ENCODE measurements around the gene OR2AK2. TPM values are rescaled to one million over a fixed set of nuclear protein-coding genes. Genes with fewer than 3 reads are reported as not detected.

Gene OR2AK2
- not detected for total RNA-seq

DNA sequence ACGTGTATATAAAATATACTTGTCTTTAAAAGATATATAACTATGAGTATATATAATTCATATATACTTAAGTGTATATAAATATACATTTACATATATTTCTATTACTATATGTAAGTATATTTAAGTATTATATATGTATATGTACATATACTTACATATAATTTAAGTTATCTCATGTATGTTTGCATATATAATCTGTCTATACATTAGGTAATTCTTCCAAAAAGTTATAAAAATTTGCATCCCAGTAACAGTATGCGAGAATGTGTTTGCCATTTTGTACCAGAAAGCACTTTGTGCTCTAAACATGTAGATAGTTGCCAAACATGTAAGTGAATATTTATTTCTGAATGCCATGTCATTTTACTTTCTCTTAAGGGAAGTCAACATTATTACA is at the start of gene OR2AK2:
TSS of gene OR2AK2 (plus strand) at position 301 of the 400 bp plus-strand sequence. CDS start 144 bp downstream, outside the sequence.
- intact Hi-C loops (cut with DNase I), result no loop called here
- ATAC-seq, result no peak

GRCh38 chr1:247919952-247920351 is 45.1 kb upstream of the OR2AK2 start, which contains the start of gene OR2T8:
Gene OR2T8 (plus strand): TSS chr1:247920252. CDS start chr1:247921018, 766 bp downstream.
- ATAC-seq (no peak), DNase-seq (ENCODE audit: low spot score) (no peak)
- intact Hi-C loops (cut with DNase I), result no loop called here

More for the DNA sequence above, at the start of gene OR2AK2:
- DNase-seq (ENCODE audit: low spot score), result no peak

DNA sequence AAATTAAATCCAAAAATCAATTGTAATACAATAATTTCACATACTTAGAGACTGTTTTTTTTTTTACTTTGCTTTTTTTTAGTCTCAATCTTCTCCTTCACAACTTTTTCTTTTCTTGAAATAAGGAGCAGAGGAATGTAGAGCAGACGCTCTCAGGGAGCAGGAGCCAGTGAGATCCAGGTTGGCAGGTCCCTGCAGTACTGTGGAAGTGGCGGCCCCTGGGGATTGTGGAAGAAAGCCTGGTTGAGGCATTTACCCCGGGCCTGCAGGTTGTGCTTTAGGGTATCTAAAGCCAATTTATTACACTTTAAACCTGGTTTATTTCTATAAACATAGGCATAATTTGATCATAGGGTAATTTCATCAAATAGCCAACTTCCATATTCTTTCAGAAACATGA is 41.1 kb upstream of the OR2AK2 start:
- intact Hi-C loops (cut with DNase I), result no loop called here
- DNase-seq (ENCODE audit: low spot score), result no peak

GRCh38 chr1:247924868-247925267 is 40.2 kb upstream of the OR2AK2 start, which contains the start of gene OR2AJ1:
Gene OR2AJ1 (plus strand): TSS chr1:247924889. CDS start chr1:247933769, 8,880 bp downstream.
- DNase-seq (ENCODE audit: low spot score), result no peak
- intact Hi-C loops (cut with DNase I), result no loop called here
- no peak for ATAC-seq

More for the DNA sequence above, 41.1 kb upstream of the OR2AK2 start:
- no peak for ATAC-seq

- no peak for DNase-seq (ENCODE audit: low spot score)
- intact Hi-C loops (cut with DNase I), result no loop called here
- ATAC-seq, result no peak
These were observed 31.0 kb upstream of the OR2AK2 start for GRCh38 chr1:247933989-247934388.

- intact Hi-C loops (cut with DNase I), result loop anchor here (5.0 kb wide), 1 partner anchor 872 kb away; no protein-coding TSS in a partner anchor
- DNase-seq (ENCODE audit: low spot score) (no peak), ATAC-seq (no peak)
These were observed 29.3 kb upstream of the OR2AK2 start for GRCh38 chr1:247935781-247936180.

- ATAC-seq (no peak), DNase-seq (ENCODE audit: low spot score) (no peak)
- intact Hi-C loops (cut with DNase I), result loop anchor here (5.0 kb wide), 1 partner anchor 871 kb away; no protein-coding TSS in a partner anchor
These were observed 28.6 kb upstream of the OR2AK2 start for GRCh38 chr1:247936415-247936814.

- intact Hi-C loops (cut with DNase I), result loop anchor here (5.0 kb wide), 1 partner anchor 870 kb away; no protein-coding TSS in a partner anchor
- DNase-seq (ENCODE audit: low spot score) (peak; percentile 80), ATAC-seq (peak; percentile 81)
These were observed 27.9 kb upstream of the OR2AK2 start for GRCh38 chr1:247936965-247937734.

- intact Hi-C loops (cut with DNase I), result no loop called here
- DNase-seq (ENCODE audit: low spot score) (no peak), ATAC-seq (no peak)
These were observed 22.4 kb upstream of the OR2AK2 start for GRCh38 chr1:247942624-247943023.

DNA sequence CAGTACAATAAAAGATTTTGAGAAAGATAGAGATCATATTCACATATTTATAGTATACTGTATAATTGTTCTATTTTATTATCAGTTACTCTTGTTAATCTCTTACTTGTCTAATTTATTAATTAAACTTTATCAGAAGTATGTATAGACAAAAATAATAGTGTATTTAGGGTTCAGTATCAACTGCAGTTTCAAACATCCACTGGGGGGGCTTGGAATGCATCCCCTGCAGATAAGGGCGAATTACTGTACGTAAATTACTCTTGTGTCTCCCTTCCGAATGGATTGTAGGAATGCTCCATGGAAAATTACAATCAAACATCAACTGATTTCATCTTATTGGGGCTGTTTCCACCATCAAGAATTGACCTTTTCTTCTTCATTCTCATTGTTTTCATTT is 16.5 kb upstream of the OR2AK2 start, which contains the start of gene OR2L8:
TSS of gene OR2L8 (plus strand) at position 301 of the 400 bp plus-strand sequence. CDS start at position 301, 0 bp downstream.
- ATAC-seq (no peak), DNase-seq (ENCODE audit: low spot score) (no peak)
- intact Hi-C loops (cut with DNase I), result no loop called here

- DNase-seq (ENCODE audit: low spot score) (no peak), ATAC-seq (no peak)
- intact Hi-C loops (cut with DNase I), result no loop called here
These were observed 11.6 kb upstream of the OR2AK2 start for GRCh38 chr1:247953408-247953807.

- ATAC-seq (no peak), DNase-seq (ENCODE audit: low spot score) (no peak)
- intact Hi-C loops (cut with DNase I), result no loop called here
These were observed 3.2 kb upstream of the OR2AK2 start for GRCh38 chr1:247961791-247962190.

GRCh38 chr1:247962911-247963588 is 2.0 kb upstream of the OR2AK2 start:
- DNase-seq (ENCODE audit: low spot score), result no peak

DNA sequence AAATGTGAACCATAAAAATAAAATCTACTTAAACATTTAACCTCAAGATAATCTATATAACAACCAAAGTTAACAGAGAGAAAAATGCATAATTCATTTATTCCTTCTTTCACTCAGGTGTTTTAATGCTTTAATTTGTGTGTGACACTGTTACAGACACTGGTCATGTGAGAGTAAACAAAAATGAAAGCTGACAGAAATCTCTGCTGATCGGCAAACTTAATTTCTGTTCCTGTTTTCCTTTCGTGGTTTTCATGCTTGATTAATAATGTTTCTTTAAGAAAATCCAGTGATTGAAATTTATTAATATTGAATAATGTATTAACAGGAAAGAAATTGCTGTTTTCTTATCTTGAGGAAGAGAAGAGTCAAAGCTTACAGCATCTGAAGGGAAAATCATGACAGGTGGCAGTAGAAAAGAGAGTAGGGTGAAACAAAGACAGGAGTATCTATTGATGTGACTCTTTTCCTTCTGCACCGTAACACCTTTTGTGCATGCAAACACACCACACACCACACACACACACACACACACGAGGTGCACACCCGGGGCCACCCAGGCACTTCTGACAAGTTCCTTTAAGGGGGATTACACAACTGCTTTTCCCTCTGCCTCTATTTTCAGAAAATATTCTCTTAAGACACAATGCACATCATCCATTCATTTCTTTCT is 1.6 kb downstream of the OR2AK2 start:
- DNase-seq (ENCODE audit: low spot score), result no peak
- ATAC-seq, result no peak
- intact Hi-C loops (cut with DNase I), result no loop called here

More at GRCh38 chr1:247962911-247963588, 2.0 kb upstream of the OR2AK2 start:
- intact Hi-C loops (cut with DNase I), result no loop called here
- ATAC-seq, result no peak

DNA sequence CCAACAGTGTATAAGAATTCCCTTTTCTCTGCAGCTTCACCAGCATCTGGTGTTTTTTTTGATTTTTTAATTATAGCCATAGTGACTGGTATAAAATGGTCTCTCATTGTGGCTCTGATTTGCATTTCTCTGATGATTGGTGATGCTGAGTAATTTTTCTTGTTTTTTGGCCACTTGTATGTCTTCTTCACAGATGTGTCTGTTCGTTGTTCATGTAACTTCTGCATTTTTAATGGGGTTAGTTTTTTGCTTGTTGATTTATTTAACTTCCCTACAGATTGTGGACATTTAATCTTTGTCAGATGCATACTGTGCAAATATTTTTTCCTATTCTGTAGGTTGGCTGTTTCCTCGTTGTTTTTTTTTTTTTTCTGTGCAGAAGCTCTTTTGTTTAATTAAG is 28.0 kb downstream of the OR2AK2 start:
- DNase-seq (ENCODE audit: low spot score), result no peak
- intact Hi-C loops (cut with DNase I), result no loop called here
- ATAC-seq, result no peak

DNA sequence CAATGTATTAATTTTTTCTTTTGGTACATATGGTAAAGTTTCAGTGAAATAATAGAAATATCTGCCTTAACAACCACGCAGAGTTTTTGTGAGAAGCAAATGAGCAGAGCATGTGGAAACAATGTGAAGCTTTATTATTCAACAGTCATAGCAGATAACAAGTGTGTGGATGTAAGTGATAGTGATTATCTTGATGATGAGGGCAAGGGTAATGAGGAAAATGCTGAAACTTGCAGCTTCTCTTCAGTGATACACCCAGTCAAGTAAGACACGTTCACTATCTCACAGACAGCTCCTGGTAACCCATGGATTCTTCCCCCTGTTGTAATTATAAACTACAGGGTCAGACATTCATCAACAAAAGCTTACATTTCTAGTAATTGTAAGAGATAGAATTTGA is 33.8 kb downstream of the OR2AK2 start:
- ATAC-seq (no peak), DNase-seq (ENCODE audit: low spot score) (no peak)
- intact Hi-C loops (cut with DNase I), result no loop called here

DNA sequence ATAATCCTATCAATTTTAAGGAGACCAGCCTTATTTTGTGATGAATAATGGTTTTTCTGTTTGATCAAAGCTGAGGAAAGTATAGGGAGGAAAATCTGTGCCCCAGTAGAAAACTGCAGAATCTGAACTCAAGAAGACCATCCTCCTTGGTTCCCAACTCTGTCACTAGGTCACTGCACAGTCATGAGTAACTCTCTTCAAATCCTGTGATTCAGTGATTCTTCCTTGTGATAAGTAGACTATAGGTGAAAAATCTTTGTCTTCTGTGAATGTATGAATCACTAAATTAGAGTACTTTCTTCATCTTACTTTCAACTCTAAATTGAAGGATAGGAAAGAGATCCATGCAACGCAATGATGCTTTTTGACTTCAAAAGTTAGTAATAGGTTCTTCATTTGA is 35.1 kb downstream of the OR2AK2 start:
- intact Hi-C loops (cut with DNase I), result no loop called here
- ATAC-seq, result no peak
- DNase-seq (ENCODE audit: low spot score), result no peak

- no peak for ATAC-seq
- intact Hi-C loops (cut with DNase I), result no loop called here
- DNase-seq (ENCODE audit: low spot score), result no peak
These were observed 42.7 kb downstream of the OR2AK2 start for GRCh38 chr1:248007778-248008177.

DNA sequence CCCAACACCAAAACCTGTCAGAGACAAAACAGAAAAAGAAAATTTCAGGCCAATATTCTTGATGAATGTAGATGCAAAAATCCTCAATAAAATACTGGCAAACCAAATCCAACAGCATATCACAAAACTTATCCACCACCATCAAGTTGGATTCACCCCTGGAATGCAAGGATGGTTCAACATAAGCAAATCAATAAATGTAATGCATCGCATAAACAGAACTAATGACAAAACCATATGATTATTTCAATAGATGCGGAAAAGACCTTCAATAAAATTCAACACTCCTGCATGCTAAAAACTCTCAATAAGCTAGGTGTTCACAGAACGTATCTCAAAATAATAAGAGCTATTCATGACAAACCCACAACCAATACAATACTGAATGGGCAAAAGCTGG is 44.6 kb downstream of the OR2AK2 start:
- no peak for DNase-seq (ENCODE audit: low spot score)
- intact Hi-C loops (cut with DNase I), result no loop called here
- ATAC-seq, result no peak

Measured in sciatic nerve (tissue), 2 donors.